SHP77 treated with DMSO at 0.1 percent for 48 hours (cell line): ENCODE results near the gene THOC6.

Experiments used
- DNase-seq: peaks from one replicate; lab custom pipeline; 2025; lab: John Stamatoyannopoulos, UW

The THOC6 gene

DNA sequence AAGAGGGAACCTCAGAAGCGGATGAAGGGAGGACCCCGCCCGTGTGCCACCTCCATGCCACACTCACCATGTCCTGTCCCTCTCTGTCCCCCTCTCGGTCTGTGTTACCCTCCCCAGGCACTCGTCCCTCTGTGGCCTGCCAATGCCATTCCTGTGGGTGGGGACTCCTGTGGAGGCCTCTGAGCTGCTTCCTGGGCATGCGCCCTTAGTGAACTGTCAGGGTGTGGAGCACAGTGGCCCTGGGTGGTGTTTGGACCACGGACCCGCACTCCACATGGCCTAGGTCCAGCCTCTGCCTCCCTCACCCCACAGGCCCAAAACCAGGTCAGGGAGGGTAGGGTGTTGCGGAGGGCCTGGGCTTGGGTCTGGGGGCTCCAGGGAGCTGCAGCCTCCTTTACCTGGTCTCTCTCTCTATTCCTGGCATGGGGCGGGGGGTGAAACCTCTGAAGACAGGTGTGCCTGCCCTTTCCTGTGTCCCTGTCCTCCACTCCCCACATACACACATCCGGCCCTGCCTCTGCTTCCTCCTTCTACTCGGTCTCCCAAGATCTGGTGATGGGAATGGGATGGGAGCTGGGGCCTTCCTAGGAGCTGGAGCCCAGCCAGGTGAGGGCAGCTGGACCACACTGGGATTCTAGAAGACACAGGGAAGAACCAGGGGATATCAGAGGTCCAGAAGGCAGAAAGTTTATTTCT, 32.1 kb upstream of the THOC6 start:
- DNase-seq = no peak

DNA sequence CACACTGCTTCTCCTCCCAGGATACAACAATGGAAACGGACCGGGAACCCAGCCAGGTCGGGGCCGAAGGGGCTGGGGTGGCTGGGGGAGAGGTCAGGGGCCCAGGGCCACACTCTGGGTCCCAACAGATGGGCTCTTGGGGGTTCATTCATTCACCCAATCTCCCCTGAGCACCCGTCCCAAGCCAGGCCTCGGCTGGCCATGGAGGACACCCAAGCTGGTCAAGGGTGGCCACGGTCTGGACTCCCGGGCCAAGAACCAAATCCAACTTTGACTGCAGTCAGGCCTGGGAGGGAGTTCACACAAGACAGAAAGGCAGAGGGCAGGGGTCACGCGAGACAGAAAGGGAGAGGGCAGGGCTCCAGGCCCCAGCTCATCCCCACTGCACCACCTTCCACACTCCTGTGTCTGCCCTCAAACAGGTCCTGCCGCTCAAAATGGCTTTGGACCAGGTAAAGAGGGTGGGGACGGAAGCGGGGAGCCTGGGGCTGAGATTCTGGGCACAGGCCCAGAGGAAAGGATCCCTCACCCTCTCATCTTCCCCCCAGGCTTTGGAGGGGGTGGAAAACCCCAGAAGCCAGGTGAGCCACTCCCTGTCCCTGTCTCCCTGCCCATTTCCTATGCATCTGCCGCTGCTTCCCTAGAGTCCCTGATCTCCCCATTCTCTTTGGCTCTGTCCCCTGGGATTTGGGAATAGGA, 31.3 kb upstream of the THOC6 start:
- no peak for DNase-seq

DNA sequence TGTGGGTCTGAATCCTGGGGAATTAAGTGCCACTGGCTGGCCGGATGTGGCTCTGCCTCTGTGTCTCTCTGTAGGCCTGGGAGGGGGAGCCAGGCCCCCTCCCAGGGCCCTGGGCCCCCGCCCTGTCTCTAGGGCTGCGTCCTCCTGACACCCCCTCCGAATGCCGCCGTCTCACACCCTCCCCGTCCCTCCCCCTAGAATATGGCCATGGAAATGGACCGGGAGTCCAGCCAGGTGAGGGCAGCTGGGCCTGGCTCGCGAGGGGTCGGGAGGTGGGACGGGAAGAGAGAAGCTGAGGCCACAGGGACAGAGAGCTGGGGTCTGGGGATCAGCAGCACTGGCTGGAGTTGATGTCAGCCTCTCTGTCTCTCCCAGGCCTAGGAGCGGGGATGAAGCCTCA, 27.5 kb upstream of the THOC6 start:
- no peak for DNase-seq

DNA sequence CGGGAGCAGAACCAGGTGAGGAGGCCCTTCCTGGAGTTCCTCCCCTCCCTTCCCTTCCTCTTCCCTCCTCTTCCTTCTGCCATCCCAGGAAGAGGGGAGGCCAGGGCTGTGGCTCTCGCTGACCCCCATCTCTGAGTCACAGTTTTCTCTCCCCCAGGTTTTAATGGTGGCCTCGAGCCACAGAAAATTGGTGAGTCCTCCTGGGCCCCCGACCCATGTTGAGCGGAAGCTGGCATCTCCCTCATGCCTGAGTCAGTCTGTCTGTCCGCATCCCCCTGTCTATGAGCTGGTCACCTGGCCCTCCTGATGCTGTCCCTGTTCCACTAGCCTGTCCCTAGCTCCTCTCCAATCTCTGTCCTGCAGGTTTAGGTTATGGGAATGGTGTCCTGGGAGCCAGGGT, 23.9 kb upstream of the THOC6 start:
- no peak for DNase-seq

DNA sequence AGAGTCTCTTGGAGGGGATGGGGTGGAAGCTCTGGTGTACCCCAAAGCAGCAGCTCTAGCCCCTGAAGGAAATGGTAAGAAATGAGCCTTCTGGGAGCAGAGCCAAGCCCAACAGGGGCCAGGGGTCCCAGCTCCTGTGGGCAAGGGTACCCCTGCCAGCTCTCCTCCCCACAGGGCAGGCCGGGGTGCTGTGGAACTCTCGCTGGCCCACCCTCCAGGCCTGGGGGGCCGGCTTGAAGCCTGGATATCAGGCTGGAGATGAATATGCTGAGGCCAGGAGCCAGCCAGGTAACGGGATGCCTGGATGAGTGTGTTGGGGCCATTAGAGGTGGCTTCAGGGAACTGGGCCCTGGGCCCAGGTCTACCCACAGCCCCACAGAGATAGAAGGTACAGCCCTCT, 23.3 kb upstream of the THOC6 start:
- DNase-seq = no peak

DNA sequence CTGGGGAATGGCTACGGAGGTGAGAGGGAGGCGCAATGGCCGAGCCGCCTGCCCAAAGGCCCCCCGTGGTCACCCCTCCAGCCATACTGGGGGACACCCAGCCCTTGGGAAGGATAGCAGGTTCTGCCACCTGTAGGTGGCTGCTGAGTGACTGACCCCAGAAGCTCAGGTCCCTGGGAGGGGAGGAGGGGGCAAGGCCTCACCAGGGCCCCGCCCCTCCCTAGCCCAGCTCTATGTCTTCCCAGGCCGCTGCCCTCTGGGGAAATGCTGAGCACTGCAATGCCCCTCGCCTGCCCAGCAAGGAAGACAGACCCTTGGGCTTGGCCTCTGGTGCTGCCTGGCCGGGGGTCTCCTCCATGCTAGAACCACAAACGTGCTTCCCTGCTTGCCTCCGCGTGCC, 22.5 kb upstream of the THOC6 start:
- DNase-seq = no peak

DNA sequence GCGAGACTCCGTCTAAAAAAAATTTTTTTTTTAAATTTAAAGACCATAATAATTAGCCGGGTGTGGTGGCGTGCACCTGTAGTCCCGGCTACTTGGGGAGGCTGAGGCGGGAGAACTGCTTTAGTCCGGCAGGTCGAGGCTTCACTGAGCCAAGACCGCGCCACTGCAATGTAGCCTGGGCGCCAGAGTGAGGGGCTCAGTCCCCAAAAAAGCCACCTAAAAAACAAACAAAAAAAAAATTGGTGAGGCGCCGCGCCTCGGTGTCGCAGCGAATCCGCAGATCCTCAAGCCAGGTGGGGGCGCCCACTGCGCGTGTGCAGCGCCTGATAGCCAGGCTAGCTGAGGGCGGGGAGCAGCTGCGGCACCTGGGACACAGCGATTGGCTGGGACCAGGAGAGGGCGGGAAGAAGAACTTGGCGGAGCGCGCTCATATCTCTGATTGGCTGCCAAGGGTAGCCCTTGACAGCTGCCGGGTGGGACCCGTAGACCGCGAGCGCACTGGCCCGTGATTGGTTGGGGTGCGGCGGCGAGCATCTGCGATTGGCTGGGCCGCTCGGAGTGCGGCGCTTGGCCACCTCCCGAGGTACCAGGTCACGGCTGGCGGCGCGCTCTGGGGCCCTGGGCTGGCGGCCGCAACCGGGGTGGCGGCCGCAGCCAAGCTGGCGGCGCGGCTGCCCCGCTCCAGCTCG, 20.1 kb upstream of the THOC6 start:
- DNase-seq = peak; percentile 93

DNA sequence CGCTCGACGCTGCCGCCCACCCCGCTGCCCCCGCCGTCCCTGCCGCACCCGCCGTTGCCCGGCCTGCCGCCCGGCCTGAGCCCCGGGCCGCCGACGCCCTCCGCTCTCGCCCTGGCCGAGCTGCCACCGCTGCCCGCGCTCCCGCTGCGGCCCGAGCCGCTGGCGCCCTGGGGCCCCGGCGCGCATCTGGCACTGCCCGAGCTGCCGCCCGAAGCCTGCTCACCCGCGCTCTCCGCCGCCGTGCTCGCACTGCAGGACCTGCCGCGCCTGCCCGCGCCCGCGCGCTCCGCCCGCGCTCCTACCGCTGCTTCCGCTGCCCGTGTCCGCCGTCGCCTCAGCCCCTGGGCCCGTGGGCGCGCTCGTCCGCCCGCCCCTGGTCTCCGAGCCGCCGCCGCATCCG, 19.5 kb upstream of the THOC6 start:
- no peak for DNase-seq

DNA sequence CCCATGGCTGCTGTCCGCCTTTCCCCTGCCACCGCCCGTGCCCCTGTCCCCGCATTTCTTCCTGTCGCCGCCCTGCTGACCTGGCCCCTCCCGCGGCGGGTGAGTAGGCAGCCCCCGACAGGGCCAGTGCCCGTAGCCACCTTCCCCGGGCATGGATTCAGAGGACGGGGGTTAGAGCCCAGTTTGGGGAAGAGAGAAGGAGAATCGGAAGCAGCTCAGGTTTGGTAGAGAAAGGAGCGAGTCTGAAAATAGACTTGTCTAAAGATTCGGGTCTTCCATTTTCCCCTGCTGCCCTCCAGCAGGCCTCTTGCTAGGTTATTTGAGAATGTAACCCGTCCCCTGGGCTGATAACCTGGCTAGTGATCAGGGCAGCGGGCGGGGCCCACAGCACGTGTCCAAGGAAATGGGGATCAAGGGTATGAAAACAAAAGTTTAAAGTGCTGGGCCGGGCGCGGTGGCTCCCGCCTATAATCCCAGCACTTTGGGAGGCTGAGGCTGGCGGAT, 19.0 kb upstream of the THOC6 start:
- DNase-seq = no peak

DNA sequence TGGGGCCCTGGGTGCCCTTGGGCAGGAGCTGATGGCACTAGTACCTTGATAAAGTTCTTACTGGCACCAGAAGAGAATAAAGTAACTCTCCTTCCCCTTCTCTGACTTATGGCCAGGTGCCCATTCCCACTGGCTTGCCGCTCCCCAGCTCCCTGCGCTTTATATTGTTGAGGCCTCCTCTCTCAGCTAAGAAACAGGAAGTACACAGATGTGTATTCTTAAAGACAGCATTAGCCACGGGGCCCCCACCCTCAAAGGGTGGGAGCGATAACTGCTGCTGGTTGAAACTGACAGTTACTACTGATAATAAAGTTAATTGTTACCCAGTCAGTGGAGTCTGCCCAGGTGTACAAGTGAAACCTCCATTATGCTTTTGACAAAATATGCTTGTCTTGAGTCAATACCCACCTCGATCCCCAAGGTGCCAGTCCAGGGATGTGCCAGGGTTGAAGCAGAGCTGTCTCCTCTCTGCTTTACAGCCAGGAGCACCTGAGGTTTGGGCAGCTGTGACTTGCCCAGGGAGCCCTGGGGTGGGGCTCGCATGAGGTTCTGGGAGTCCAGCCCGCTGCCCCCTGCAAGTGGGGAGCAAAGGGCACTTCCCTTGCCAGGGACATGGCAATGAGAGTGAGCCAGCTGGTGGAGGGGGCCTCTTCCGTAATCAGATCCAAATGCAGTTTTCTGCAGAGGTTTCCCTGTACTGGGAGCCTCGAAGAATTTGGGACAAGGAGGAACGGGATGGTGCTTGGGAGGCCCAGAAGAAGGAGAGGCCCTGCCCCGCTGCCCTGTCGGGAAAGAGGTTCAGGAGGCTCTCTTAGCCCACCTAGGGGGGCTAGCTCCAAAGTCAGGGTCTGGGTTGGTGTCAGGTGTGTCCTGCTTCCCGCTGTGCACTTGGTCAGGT, 16.5 kb upstream of the THOC6 start:
- no peak for DNase-seq

DNA sequence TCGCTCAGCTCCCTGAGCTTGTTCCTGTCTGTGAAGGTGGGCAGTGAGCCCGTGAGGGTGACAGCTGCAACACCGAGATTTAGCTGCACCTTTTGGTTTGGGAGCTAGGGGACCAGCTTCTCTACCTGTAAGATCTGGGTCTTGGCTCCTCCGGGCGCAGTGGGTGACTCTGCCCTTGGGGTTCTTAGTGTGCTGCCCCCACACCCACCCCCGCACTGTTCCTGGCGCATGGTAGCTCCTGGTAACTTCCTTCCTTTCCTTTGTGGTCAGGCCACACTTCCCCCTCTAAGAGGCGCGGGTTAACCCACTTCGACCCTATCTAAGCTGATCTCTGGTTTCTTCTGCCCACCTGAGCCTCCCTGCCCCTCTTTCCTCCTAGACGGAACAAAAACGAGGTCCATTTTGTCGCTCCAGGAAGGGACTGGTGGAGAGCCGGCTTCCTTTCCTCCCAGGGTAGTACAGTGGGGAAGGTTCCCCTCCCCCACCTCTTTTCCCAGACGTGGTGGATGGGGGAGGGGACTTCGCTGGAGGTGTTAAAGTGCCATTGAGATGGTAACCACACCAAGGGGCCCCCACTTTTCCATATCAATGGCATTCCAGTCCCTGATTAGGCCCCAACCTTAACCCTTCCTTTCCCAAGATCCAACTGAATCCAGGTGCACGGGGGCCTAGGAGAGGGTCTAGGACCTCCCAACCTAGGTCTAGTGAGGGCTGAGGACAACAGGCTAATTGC, 15.7 kb upstream of the THOC6 start:
- no peak for DNase-seq

DNA sequence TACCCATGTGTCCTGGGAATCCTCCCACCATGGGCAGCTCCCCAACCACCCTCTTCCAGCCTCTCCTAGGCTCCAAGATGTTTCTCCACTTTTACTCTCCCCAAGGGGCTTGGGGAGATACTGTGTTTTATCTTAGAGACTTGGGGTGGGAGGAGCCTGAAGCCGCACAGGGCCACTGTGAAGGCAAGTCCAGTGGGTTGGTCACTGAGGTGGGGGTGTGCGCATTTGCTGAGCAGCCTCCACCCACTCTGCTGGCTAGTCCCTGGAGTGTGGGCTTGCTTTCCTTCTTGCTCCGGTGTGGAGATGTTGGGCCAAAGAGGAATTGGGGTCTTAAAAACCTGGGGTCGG, 15.2 kb upstream of the THOC6 start:
- no peak for DNase-seq

DNA sequence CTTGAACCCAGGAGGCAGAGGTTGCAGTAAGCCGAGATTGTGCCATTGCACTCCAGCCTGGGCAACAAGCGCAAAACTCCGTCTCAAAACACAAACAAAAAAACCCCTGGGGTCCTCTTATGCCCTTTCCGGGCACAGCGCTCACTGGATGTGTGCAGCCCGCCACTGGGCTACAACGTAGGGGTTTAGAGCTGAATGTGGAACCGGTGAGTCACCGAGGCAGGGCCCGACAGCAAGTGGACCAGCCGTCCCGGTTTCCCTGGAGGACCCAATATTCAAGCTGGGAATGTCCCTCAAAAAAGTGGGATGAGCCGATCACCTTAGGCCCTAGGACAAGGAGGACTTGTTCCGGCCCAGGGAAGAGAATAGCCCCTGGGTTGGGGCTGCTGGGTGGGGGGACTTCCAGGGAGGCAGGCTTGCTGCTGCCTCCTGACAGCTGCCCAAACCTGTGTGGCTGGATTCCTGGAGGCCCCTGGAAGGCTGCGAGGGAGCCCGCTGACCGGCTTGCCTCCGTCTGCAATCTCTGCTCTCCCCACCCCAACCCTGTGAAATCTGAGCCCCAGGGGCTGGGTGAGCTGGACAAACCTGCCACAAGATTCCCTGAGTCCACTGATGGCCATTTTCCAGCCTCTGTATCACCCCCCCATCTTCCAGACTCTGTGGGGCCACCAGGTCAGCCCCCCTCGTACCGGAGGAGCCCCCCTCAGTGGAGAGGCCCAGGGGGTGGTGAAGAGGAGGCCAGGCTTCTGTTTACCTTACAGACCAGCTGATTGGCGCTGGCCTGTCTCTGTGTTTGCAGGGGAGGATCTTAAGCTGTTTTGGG, 14.1 kb upstream of the THOC6 start:
- DNase-seq = no peak

DNA sequence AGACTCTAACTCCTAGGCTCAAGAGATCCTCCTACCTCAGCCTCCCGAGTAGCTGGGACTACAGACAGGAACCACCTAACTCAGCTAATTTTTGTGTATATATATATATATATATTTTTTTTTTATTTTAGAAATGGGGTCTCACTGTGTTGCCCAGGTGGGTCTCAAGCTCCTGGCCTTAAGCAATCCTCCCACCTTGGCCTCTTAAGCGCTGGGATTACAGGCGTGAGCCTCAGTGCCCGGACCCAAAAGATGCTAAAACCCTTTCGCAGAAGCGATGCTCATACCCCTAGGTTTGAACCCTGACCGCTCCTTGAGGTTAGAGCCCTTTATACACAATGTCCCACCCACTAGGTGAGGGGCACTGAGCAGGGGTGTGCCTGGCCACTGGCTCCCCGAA, 13.3 kb upstream of the THOC6 start:
- DNase-seq = no peak

DNA sequence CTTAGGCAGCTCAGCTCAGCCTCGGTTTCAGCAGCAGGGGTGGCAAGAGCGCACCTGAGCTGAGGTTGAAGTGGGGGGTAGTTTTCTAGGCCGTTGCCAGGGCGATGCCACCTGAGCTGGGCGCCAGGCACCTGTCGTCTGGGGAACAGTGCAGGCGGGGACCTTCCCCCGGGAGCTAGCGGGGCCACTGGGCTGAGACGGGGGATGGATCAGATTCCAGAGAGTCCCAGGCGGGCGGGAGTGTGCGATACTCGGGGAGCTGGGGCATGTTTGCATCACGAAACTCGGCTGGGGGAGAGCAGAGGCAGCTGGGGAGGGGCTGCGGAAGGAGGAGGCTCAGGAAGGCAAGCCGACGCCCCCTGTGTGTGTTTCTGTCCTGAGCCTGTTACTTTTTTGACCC, 11.6 kb upstream of the THOC6 start:
- DNase-seq = no peak

DNA sequence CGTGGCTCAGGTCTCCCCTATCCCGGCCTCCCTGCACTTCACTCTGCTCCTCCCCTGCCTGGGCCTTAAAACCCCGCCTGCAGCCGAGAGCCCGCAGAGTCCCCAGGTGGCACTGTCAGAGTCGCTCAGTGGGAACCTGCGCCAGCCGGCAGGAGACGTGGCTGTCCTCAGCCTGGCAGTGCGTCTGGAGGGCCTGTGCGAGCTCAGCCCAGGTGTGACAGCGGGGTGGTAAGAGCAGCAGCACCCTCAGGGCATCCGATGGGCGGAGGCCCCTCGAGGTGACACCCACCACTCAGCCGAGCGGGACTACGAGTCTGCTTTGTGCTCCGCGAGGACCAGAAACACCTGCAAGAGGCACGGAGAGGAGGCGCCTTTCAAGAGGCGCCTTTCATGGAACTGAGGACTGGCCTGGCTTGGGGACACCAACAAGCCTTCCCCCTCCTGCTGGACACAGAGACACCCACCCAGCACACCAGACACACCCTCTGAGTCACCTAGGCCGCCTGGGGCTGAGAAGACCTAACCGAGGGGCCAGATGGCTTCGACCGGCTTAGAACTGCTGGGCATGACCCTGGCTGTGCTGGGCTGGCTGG, 10.9 kb upstream of the THOC6 start, which contains the start of gene CLDN9:
CLDN9 (plus strand) TSS at position 96 of the 593 bp plus-strand sequence; CDS start at position 536, 440 bp downstream.
- DNase-seq = no peak

DNA sequence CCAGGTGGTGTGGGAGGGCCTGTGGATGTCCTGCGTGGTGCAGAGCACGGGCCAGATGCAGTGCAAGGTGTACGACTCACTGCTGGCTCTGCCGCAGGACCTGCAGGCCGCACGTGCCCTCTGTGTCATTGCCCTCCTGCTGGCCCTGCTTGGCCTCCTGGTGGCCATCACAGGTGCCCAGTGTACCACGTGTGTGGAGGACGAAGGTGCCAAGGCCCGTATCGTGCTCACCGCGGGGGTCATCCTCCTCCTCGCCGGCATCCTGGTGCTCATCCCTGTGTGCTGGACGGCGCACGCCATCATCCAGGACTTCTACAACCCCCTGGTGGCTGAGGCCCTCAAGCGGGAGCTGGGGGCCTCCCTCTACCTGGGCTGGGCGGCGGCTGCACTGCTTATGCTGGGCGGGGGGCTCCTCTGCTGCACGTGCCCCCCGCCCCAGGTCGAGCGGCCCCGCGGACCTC, 10.3 kb upstream of the THOC6 start:
- no peak for DNase-seq

DNA sequence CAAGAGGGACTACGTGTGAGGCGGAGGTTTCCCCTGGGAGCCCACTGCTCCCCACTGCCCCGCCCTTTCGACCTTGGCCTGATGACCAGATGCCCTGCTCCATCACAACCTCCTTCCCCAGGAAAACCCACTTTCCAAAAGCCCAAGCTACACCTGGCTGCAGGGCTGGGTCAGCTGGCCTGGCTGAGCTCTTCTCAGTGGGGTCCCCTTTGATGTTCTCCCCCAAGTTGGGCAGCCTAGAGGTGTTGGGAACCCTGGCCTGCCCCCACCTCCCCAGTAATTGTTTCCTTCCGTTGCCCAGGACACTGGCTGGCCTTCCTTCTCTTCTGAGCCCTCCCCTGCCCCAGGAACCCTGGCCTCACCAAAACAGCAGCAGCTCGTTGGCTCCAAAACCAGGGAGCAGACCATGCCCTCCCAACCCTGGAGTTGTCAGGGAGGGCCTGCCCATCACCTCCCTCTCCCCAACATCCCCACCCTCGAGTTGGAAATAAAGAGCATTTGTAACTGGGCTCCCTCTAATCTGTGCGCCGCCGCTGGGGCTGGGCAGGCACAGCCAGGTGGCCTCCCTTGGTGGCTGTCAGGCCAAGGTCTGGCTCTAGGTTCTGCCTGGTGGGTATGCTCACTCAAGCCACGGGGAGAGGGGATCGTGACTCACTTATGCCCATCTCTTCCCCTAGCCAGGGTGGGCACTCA, 9.7 kb upstream of the THOC6 start:
- no peak for DNase-seq

DNA sequence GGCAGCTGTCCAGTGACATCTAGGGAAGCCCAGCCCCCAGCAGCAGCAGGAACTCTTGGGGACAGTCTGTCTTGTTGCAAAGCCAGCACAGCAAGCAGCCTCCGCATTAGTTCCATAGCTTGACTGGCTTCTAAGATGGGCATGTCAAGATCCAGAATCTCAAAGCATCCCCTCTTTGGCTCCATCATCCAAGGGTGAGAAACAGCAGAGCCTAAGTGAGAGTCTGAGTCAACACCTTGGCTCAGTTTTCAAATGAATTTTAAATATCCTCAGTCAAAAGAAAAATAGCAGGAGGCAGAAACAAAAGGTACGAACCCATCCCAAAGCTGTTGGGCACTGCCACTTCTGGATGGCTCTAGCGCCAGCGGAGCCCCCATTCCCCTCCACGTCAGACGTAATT, 8.9 kb upstream of the THOC6 start:
- DNase-seq = no peak
